AG10803 (cell line): ENCODE data around the gene IGF2.
A peak's percentile ranks its signal among the peaks of the same experiment; 100 is the strongest.

Experiments used
- DNase-seq: peaks from one replicate; pipeline ENCODE4 v3.0.0; 2010; ENCODE audit warnings: low read depth
- H3K4me3 ChIP-seq: 2 replicates; pipeline ENCODE4 v1.5.1; 2011; ENCODE audit warnings: mild to moderate bottlenecking, low read length, control low read depth
- CTCF ChIP-seq: conservative IDR thresholded peaks from 2 replicates; pipeline ENCODE4 v1.5.1; 2011; ENCODE audit warnings: mild to moderate bottlenecking, low read length, control low read depth, inconsistent platforms

Gene IGF2

GRCh38 chr11:2096011-2096918 is 42.9 kb downstream of the IGF2 start:
- DNase-seq, result peak; percentile 85
- TF ChIP-seq CTCF, result no peak
- no peak overlapping the region for H3K4me3 ChIP-seq

- no peak for DNase-seq
- no peak for TF ChIP-seq CTCF
These were observed 43.6 kb downstream of the IGF2 start for GRCh38 chr11:2095542-2095941.

GRCh38 chr11:2095198-2095520 is 44.0 kb downstream of the IGF2 start:
- no peak for DNase-seq
- TF ChIP-seq CTCF, result no peak
- no peak overlapping the region for H3K4me3 ChIP-seq

More at GRCh38 chr11:2095542-2095941, 43.6 kb downstream of the IGF2 start:
- H3K4me3 ChIP-seq, result no peak overlapping the region

GRCh38 chr11:2094354-2095197 is 44.6 kb downstream of the IGF2 start:
- no peak for TF ChIP-seq CTCF
- no peak for DNase-seq

GRCh38 chr11:2093575-2094353 is 45.4 kb downstream of the IGF2 start:
- no peak for TF ChIP-seq CTCF
- no peak overlapping the region for H3K4me3 ChIP-seq
- DNase-seq, result peak; percentile 64

More at GRCh38 chr11:2094354-2095197, 44.6 kb downstream of the IGF2 start:
- H3K4me3 ChIP-seq, result no peak overlapping the region

- TF ChIP-seq CTCF, result no peak
- H3K4me3 ChIP-seq, result no peak overlapping the region
- peak; percentile 79 for DNase-seq
These were observed 46.2 kb downstream of the IGF2 start for GRCh38 chr11:2092956-2093412.
